ENCODE data around the gene ZNF709. TPM values are rescaled to one million over a fixed set of nuclear protein-coding genes. Genes with fewer than 3 reads are reported as not detected.

ZNF709 gene
- polyA plus RNA-seq, 1 donor, result 2.5 TPM

DNA sequence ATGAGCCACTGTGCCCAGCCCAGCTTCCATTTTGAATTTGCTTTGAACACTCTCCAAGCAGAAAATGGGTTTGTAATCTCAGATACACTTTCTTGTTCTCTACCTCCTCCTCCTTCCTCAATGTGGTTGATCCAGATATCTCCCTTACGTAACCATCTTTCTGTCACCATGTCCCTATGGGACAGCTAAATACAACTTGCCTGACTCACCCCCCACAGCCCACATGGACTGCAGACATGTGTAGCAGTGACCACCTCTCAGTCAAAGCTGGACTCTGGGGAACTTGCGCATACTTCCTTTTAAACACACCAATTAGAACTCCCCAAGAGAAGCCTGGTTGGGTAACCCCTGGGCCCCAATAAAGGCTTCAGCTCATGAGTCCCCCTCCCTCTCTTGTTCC is 72.7 kb downstream of the ZNF709 start:
- no peak for DNase-seq
- no CpG with 5 or more reads among the region's 2 CpGs for WGBS (ENCODE audit: insufficient coverage, low lambda C conversion rate)
- Histone ChIP-seq H3K4me1 (ENCODE audit: control insufficient read depth, insufficient read depth, low read length) (no peaks in the 10 kb centered on the region), H3K9me3 (ENCODE audit: control insufficient read depth, low read depth, low read length) (peaks cover 5% of the 10 kb centered on the region), H3K27ac (ENCODE audit: low read length) (no peak overlapping the region), H3K36me3 (ENCODE audit: control insufficient read depth, insufficient read depth, low read length) (no peaks in the 10 kb centered on the region), H3K4me3 (ENCODE audit: low read length) (no peak overlapping the region), H3K27me3 (ENCODE audit: control insufficient read depth, insufficient read depth, low read length) (no peaks in the 10 kb centered on the region)

Other genes starting within 250 kb of the ZNF709 start
- 13.8 TPM for gene ZNF44, start 189.9 kb downstream of the ZNF709 start, polyA plus RNA-seq
- gene ZNF563, start 151.2 kb downstream of the ZNF709 start, polyA plus RNA-seq, result 2.8 TPM
- 2.2 TPM for gene ZNF442, start 119.1 kb downstream of the ZNF709 start, polyA plus RNA-seq
- 7.3 TPM for gene ZNF799, start 83.5 kb downstream of the ZNF709 start, polyA plus RNA-seq
- 6.4 TPM for gene ZNF443, start 43.8 kb downstream of the ZNF709 start, polyA plus RNA-seq
- gene ZNF564, start 66.7 kb upstream of the ZNF709 start, polyA plus RNA-seq, result 12.3 TPM
- 2.9 TPM for gene ZNF490, start 126.0 kb upstream of the ZNF709 start, polyA plus RNA-seq
- 19.0 TPM for gene ZNF791, start 126.1 kb upstream of the ZNF709 start, polyA plus RNA-seq
- gene MAN2B1, start 181.9 kb upstream of the ZNF709 start, polyA plus RNA-seq, result 51.5 TPM
- 20.5 TPM for gene WDR83, start 182.0 kb upstream of the ZNF709 start, polyA plus RNA-seq
- 97.7 TPM for gene DHPS, start 197.1 kb upstream of the ZNF709 start, polyA plus RNA-seq
- gene GNG14, start 203.2 kb upstream of the ZNF709 start, polyA plus RNA-seq, result 0.33 TPM
- gene FBXW9, start 211.8 kb upstream of the ZNF709 start, polyA plus RNA-seq, result 9.5 TPM
- gene TNPO2, start 239.1 kb upstream of the ZNF709 start, polyA plus RNA-seq, result 49.2 TPM
- gene TRIR, start 249.9 kb upstream of the ZNF709 start, polyA plus RNA-seq, result 219 TPM